A549 (cell line): Measurements from ENCODE around the gene DVL2. TPM values are rescaled to one million over a fixed set of nuclear protein-coding genes. Genes with fewer than 3 reads are reported as not detected.

ENCODE experiments used
- ATAC-seq, 2 experiments: fragments of 200-7000 bp in 1 of 2; fragments of >200 bp in 1 of 2; cut with Nextera tagmentation in 1 of 2; cut with Tn5 transposase in 1 of 2; 3 replicates each; pipeline versions ENCODE4 v1.8.0 to v1.9.1; 2018 to 2020; ENCODE audit warnings: mild to moderate bottlenecking in 1 of 2, moderate library complexity in 1 of 2
- CTCF ChIA-PET: fragments of 300-600 bp; sonication (Branson Sonifier 250); formaldehyde crosslinking; extraction: SDS; loops from one replicate; lab custom pipeline; 2021; ENCODE audit warnings: antibody characterized with exemption, inconsistent platforms; lab: Yijun Ruan, JAX
- POLR2A ChIA-PET: fragments of 350-600 bp; formaldehyde crosslinking; extraction: SDS; loops from one replicate; lab custom pipeline; 2021; ENCODE audit warnings: antibody characterized with exemption, inconsistent platforms; lab: Yijun Ruan, JAX
- DNase-seq, 2 experiments: peaks; one replicate each; pipeline versions ENCODE4 v3.0.0 to v3.0.0-alpha.2; 2011 to 2016; ENCODE audit warnings: low read depth in 1 of 2, low spot score in 1 of 2
- FAIRE-seq: peaks from 2 replicates; lab custom pipeline; 2011; peaks lifted over from hg19 to GRCh38; lab: Jason Lieb, UNC
- H3K27ac ChIP-seq, 2 experiments: fragments of >200 bp; sonication (Bioruptor Twin); formaldehyde crosslinking; 3 replicates each; pipeline ENCODE4 v1.5.1; 2016 to 2017
- H3K4me1 ChIP-seq: fragments of >200 bp; sonication (Bioruptor Twin); formaldehyde crosslinking; 3 replicates; pipeline ENCODE4 v1.6.1; 2016
- H3K4me2 ChIP-seq: fragments of >200 bp; sonication (Bioruptor Twin); formaldehyde crosslinking; 3 replicates; pipeline ENCODE4 v1.6.1; 2016
- H3K4me3 ChIP-seq: fragments of >200 bp; sonication (Bioruptor Twin); formaldehyde crosslinking; 3 replicates; pipeline ENCODE4 v1.5.1; 2016
- H3K9me3 ChIP-seq: fragments of >200 bp; sonication (Bioruptor Twin); formaldehyde crosslinking; 3 replicates; pipeline ENCODE4 v1.6.1; 2016
- BCL3 ChIP-seq: fragments of >200 bp; sonication (Bioruptor Twin); formaldehyde crosslinking; IDR thresholded peaks from 3 replicates; pipeline ENCODE4 v1.6.1; 2016
- CHD2 ChIP-seq: fragments of 150-350 bp; IDR thresholded peaks from 2 replicates; pipeline ENCODE4 v1.6.1; 2014; ENCODE audit warnings: low read length; ENCODE audit not compliant: partially characterized antibody
- EHF ChIP-seq: fragments of 250-450 bp; sonication (Bioruptor Pico); IDR thresholded peaks from 2 replicates; pipeline ENCODE4 v1.5.0; 2020; ENCODE audit warnings: mild to moderate bottlenecking
- EHMT2 ChIP-seq: fragments of 200-600 bp; sonication (generic); IDR thresholded peaks from 2 replicates; pipeline ENCODE4 v1.6.1; 2016; ENCODE audit warnings: antibody characterized with exemption, low read depth, mild to moderate bottlenecking, moderate library complexity
- ESRRA ChIP-seq: fragments of 150-350 bp; IDR thresholded peaks from 2 replicates; pipeline ENCODE4 v1.6.1; 2014; ENCODE audit warnings: mild to moderate bottlenecking, low read length, borderline replicate concordance
- FOSL2 ChIP-seq, 2 experiments: fragments of 450-650 bp in 1 of 2; fragments of >200 bp in 1 of 2; sonication (Bioruptor Twin) in 1 of 2; formaldehyde crosslinking; IDR thresholded peaks; 2 replicates each; pipeline versions ENCODE4 v1.5.0 to v1.6.1; 2016 to 2020; ENCODE audit warnings: mild to moderate bottlenecking in 1 of 2, moderate library complexity in 1 of 2
- GATA3 ChIP-seq: IDR thresholded peaks from 2 replicates; pipeline ENCODE4 v1.6.1; 2012; ENCODE audit warnings: borderline replicate concordance
- HES2 ChIP-seq: fragments of >200 bp; sonication (Bioruptor Twin); formaldehyde crosslinking; IDR thresholded peaks from 2 replicates; pipeline ENCODE4 v1.6.1; 2016
- HMGXB4 ChIP-seq: fragments of 250-450 bp; sonication (Bioruptor Pico); IDR thresholded peaks from 2 replicates; pipeline ENCODE4 v1.5.0; 2021; ENCODE audit warnings: mild to moderate bottlenecking, moderate library complexity, borderline replicate concordance
- HOXB5 ChIP-seq: fragments of 250-450 bp; sonication (Bioruptor Pico); IDR thresholded peaks from 2 replicates; pipeline ENCODE4 v1.5.0; 2020; ENCODE audit warnings: mild to moderate bottlenecking, moderate library complexity
- RCOR1 ChIP-seq: fragments of 150-350 bp; IDR thresholded peaks from 2 replicates; pipeline ENCODE4 v1.6.1; 2014; ENCODE audit warnings: antibody characterized with exemption, low read length, low read depth
- WGBS: methylation state at CpG from one replicate; pipeline ENCODE4 v1.1.6; 2017; ENCODE audit errors: missing lambda C conversion rate; 5-methylcytosine and 5-hydroxymethylcytosine counted together
- polyA plus RNA-seq, 4 experiments: library from polyadenylated mRNA; depleted of rRNA in 3 of 4; stranded (reverse); fragments of >200 nt; fragmentation: RNase III in 1 of 4; extraction: RNeasy Plus Mini Kit Qiagen cat#74134 plus additional on column Dnase treatment in 1 of 4; gene quantifications; 2 replicates in 3 of 4; 3 replicates in 1 of 4; pipeline ENCODE4 v1.2.3, GENCODE V29; 2011 to 2017
- TF ChIP-seq, protein P1 (sequence below): fragments of 200-600 bp; sonication (generic); IDR thresholded peaks from 2 replicates; pipeline ENCODE4 v1.6.1; 2016; ENCODE audit warnings: antibody characterized with exemption, mild to moderate bottlenecking, moderate library complexity
- TF ChIP-seq, protein P2 (sequence below): IDR thresholded peaks from 2 replicates; pipeline ENCODE4 v1.6.1; 2012
- TF ChIP-seq, protein P3 (sequence below): fragments of 250-450 bp; sonication (Bioruptor Pico); IDR thresholded peaks from 2 replicates; pipeline ENCODE4 v1.5.0; 2020; ENCODE audit warnings: low read depth, mild to moderate bottlenecking, moderate library complexity

DVL2 gene
- polyA plus RNA-seq, 2 of the 4 experiments (the other 2 are of a cell fraction), result 5.7 to 40.4 TPM

DNA sequence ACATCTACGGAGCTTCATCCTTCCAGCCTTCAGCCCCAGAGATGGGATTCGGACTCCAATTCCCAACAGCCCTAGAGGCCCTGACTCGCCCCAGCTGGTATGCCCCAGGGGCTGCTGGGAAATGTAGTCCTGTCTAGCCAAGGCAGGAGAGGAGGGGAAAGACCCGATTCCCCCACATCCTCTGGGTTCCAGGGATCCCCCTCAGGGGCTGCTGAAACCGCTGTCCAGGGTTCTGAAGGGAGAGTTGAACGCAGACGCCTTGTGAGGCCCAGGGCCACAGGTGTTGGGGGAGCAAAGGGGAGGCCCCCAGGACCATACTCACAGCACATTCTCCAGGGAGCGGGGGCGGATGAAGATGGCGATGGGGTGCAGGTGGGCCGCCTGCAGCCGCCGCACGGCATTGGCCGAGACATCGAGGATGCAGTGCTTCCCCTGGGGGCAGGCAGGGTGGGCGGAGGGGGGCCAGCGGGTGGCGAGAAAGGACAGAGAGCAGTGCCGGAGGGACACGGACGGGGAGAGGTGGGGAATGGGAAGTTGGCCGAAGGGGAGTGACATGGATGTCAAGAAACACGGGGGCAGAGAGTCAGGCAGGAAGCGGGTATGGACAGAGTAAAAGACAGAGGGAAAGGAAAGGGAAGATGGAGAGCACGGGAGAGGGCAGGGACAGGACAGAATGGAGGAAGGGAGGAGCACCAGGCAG lies 42.6 kb downstream of the DVL2 start:
- Histone ChIP-seq H3K27ac (no peak overlapping the region), H3K9me3 (no peaks in the 10 kb centered on the region), H3K4me2 (no peak overlapping the region), H3K4me1 (no peaks in the 10 kb centered on the region), H3K4me3 (no peak overlapping the region)
- TF ChIP-seq ESRRA (no peak), EHMT2 (no peak), FOSL2 (IDR thresholded peaks at IDR 0.05) (no peak), FOSL2 (CRISPR knock-in tag; IDR thresholded peaks at IDR 0.05) (peak; percentile 91)
- TF ChIP-seq, protein P1, sequence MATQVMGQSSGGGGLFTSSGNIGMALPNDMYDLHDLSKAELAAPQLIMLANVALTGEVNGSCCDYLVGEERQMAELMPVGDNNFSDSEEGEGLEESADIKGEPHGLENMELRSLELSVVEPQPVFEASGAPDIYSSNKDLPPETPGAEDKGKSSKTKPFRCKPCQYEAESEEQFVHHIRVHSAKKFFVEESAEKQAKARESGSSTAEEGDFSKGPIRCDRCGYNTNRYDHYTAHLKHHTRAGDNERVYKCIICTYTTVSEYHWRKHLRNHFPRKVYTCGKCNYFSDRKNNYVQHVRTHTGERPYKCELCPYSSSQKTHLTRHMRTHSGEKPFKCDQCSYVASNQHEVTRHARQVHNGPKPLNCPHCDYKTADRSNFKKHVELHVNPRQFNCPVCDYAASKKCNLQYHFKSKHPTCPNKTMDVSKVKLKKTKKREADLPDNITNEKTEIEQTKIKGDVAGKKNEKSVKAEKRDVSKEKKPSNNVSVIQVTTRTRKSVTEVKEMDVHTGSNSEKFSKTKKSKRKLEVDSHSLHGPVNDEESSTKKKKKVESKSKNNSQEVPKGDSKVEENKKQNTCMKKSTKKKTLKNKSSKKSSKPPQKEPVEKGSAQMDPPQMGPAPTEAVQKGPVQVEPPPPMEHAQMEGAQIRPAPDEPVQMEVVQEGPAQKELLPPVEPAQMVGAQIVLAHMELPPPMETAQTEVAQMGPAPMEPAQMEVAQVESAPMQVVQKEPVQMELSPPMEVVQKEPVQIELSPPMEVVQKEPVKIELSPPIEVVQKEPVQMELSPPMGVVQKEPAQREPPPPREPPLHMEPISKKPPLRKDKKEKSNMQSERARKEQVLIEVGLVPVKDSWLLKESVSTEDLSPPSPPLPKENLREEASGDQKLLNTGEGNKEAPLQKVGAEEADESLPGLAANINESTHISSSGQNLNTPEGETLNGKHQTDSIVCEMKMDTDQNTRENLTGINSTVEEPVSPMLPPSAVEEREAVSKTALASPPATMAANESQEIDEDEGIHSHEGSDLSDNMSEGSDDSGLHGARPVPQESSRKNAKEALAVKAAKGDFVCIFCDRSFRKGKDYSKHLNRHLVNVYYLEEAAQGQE, result peak; percentile 73
- TF ChIP-seq, protein P2, sequence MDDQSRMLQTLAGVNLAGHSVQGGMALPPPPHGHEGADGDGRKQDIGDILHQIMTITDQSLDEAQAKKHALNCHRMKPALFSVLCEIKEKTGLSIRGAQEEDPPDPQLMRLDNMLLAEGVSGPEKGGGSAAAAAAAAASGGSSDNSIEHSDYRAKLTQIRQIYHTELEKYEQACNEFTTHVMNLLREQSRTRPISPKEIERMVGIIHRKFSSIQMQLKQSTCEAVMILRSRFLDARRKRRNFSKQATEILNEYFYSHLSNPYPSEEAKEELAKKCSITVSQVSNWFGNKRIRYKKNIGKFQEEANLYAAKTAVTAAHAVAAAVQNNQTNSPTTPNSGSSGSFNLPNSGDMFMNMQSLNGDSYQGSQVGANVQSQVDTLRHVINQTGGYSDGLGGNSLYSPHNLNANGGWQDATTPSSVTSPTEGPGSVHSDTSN, result peak; percentile 84
- TF ChIP-seq, all 56 proteins: peak for 3
- DNase-seq (peak; percentile 51 to 82), ATAC-seq (peak; percentile 84 to 91), FAIRE-seq (no peak)
- POLR2A ChIA-PET, result interaction anchor here (0.6 kb wide), 1 partner anchor 8 kb away, joined by 3 read pairs; no protein-coding TSS in a partner anchor
- CTCF ChIA-PET, result interaction anchor here (0.9 to 1.5 kb wide), 3 partner anchors 14 to 147 kb away, joined by 3 to 17 read pairs (median 9); partner anchors contain the start of gene SLC16A11
- 73% methylated on average over 25 of the region's 26 CpGs for WGBS

- Histone ChIP-seq H3K27ac (no peak overlapping the region), H3K4me1 (no peaks in the 10 kb centered on the region), H3K4me2 (no peak overlapping the region), H3K4me3 (no peak overlapping the region), H3K9me3 (no peaks in the 10 kb centered on the region)
- no peak for DNase-seq
- FAIRE-seq, result no peak
- WGBS, result 95% methylated on average over 11 of the region's 12 CpGs
- ChIA-PET POLR2A (interaction anchor here (0.6 kb wide), 1 partner anchor 8 kb away, joined by 3 read pairs; no protein-coding TSS in a partner anchor), CTCF (interaction anchor here (0.7 to 1.5 kb wide), 4 partner anchors 11 to 146 kb away, joined by 3 to 17 read pairs (median 6); partner anchors contain the start of gene SLC16A11)
- ATAC-seq, result no peak; a peak in 1 of 6 replicates
- TF ChIP-seq, protein P1, result no peak
- TF ChIP-seq EHF (CRISPR knock-in tag), result no peak
- TF ChIP-seq CHD2, result no peak
- TF ChIP-seq HMGXB4 (CRISPR knock-in tag), result no peak
- TF ChIP-seq BCL3, result no peak
- TF ChIP-seq HES2, result no peak
- TF ChIP-seq RCOR1, result no peak
- TF ChIP-seq GATA3, result no peak
- no peak for TF ChIP-seq HOXB5 (CRISPR knock-in tag)
- TF ChIP-seq, protein P3, sequence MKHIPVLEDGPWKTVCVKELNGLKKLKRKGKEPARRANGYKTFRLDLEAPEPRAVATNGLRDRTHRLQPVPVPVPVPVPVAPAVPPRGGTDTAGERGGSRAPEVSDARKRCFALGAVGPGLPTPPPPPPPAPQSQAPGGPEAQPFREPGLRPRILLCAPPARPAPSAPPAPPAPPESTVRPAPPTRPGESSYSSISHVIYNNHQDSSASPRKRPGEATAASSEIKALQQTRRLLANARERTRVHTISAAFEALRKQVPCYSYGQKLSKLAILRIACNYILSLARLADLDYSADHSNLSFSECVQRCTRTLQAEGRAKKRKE (CRISPR knock-in tag), result no peak
- no peak for TF ChIP-seq FOSL2 (IDR thresholded peaks at IDR 0.05)
- TF ChIP-seq FOSL2 (CRISPR knock-in tag; IDR thresholded peaks at IDR 0.05), result no peak
These were observed 43.2 kb downstream of the DVL2 start for GRCh38 chr17:7191069-7191468.
